T-helper 1 cell treated with Interleukin-12 subunit alpha and Interleukin-12 subunit beta and Interleukin-4 antibody, amounts not matched to agents 30 ng/mL and 1 ng/mL, for 36 hours (primary cell): Measurements from ENCODE around the gene RPL36. TPM values are rescaled to one million over a fixed set of nuclear protein-coding genes. Genes with fewer than 3 reads are reported as not detected.
"Not testable (repeated sequence)": the region's sequence is repeated elsewhere in the genome, so short reads cannot be mapped to it uniquely, and the experiment has no call there.

Source experiments
- intact Hi-C: fragments of 100-400 bp; cut with micrococcal nuclease; formaldehyde crosslinking; loops from one replicate; pipeline ENCODE4 v1.15.1; 2024
- total RNA-seq: library from RNA; stranded (reverse); gene quantifications from 2 replicates; pipeline ENCODE4 v1.2.3, GENCODE V29; 2022

The RPL36 gene
- total RNA-seq, 1 donor from 2014 or later: 713 TPM

DNA sequence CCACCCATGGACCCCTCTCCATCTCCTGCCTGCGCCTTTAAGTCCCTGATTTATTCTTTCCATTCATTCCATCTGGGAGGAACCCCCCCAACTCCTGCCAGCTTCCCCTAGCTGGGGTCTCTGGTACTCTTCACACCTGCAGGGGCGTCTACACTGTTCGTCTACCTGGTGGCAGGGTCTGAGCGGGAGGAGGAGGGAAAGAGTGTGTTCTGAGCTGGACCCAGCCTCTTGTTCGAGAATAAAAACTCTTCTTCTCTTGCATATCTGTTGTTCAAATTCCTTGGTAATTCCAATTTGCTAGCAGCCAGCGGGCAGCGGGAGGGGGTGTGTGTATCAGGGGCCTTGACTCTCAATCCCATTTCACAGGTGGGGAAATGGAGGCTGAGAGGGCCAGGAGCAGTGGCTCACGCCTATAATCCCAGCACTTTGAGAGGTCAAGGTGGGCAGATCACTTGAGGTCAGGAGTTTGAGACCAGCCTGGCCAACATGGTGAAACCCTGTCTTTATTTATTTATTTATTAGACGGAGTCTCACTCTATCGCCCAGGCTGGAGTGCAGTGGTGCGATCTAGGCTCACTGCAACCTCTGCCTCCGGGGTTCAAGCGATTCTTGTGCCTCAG, 1.7 kb upstream of the RPL36 start:
- intact Hi-C loops: loop anchor here (5.0 kb wide), 1 partner anchor 1361 kb away; no protein-coding TSS in a partner anchor

DNA sequence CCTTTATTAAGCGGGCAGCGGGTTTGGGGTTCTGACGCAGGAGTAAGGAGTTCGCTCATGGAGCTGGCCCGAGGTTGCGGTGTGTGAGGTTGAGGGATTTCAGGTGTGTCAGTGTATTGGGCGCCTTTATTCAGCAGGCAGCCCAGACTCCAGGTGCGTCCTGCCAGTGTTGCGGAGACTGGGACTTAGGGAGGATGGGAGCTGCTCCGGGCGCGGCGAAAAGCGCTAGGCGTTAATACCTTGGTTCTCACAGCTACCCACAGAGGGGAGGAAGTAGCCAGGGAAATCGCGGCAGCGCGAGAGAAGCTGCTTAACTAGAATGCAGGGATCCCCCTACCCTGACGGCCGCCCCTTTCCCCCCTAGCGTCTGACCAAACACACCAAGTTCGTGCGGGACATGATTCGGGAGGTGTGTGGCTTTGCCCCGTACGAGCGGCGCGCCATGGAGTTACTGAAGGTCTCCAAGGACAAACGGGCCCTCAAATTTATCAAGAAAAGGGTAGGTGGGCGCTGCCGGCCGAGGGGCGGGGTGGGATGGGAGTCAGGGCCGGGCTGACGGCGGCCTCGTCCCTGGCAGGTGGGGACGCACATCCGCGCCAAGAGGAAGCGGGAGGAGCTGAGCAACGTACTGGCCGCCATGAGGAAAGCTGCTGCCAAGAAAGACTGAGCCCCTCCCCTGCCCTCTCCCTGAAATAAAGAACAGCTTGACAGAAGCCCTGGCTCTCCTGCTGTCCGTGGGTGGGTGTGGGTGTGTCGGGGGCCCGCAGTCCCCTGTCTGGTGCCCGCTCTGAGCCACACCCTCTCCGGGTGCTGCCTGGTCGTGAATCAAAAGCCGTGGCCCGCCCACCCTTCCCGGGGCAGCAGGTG, 1.1 kb downstream of the RPL36 start:
- intact Hi-C loops: loop anchor here (1.0 to 5.0 kb wide), 5 partner anchors 11 to 1348 kb away; partner anchors contain the start of genes CATSPERD, LONP1, MICOS13 and MPND

DNA sequence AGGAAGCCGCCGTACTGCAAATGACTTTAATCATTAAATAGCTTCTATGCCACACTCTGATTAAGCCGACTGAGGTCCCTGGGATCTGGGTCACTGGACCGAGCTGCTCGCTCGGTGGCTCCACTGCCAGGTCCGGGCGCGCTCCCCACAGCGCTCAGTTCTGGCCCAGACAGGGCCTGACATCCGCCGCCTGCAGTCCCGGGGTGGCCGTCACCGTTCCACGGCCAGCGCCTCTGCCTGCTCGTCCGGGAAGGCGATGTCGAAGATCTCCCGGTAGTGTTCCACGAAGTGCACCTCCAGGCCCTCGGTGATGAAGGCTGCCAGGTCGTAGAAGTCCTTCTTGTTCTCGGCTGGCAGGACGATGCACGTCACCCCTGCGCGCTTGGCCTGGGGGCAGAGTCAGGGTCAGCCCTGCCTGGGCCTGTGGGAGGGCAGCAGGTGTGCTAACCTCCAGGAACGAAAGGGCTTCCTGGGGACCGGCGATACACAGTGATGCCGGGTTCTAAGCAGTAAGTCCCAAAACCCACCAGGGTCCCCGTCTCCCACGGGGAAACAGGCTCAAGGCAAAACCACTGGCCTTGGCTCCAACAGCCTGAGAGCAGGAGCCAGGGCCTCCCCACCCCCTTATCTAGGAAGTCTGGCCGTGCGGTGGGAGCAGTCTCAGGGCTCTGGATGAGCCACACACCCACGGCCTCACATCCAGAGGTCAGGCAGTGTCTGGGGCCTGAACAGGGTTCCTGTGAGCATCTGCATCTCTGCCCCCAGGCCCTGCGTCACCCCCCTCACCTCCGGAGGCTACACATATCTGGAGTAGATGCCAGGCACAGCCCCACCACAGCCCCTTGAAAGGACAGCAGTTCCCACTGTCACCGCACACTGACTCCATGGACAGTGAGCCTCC, 2.0 kb downstream of the RPL36 start:
- intact Hi-C loops: loop anchor here (2.0 to 5.0 kb wide), 2 partner anchors 780 to 1349 kb away; partner anchors contain the start of gene MPND

DNA sequence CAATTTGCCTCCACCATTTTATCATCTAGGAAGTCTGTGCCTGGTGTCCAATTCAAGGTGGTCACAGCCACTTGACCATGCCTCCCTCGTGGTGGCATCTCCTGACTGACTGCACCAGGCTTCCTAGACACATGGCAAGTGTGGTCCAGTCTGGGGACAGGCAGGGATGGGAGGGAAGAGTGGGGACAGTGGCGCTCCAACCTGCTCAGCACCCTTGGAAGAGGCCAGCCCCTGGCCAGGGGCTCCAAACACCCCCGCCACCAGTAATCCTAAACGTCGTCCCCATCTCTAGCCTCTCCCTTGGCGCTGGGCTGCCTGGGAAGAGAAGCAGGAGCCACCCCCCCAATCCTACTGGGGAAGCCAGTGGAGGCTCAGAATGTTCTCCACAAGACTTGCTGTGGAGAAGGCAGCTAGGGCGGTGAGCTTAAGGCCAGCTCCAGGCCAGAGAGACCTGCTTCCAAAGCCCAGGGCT, 2.7 kb downstream of the RPL36 start:
- intact Hi-C loops: loop anchor here (5.0 kb wide), 1 partner anchor 780 kb away; no protein-coding TSS in a partner anchor

DNA sequence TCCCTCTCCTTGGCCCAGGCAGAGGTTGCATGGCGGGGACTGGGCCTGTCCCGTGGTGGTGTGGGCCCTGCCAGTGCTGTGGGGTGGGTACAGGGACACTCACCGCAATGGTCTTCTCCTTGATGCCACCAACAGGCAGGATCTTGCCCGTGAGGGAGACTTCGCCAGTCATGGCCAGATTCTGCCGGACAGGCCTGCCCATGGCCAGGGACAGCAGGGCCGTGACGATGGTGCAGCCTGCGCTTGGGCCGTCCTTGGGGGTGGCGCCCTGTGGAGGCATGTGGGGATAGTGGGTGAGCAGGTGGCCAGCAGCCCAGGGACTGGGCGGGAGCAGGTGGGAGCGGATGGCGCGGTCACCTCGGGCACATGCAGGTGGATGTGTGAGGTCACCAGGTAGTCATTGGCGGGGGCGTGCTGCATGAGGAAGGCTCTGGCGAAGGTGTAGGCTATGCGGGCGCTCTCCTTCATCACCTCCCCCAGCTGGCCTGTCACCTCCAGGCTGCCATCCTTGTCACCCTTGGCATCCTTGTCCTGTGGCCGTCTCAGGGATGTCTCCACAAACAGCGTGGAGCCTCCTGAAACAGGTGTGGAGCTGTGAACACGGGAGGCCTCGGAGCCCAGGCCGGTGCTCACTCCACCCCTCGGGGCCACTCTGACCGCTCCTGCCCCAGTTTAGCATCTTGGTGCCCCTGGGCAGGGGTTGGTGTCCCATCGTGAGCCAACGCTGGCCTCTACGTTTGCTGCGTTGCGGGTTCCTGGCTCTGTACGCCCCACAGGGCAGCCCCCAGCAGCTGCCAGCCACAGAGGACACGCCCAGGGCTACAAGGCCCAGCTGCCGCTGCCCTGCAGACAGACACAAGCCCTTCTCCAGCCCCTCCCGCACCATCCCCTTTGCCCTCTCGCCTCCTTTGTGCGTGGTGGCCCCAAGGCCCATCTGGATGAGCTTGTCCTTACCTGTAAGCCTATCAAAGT, 3.4 kb downstream of the RPL36 start:
- intact Hi-C loops: loop anchor here (5.0 kb wide), 1 partner anchor 781 kb away; no protein-coding TSS in a partner anchor

DNA sequence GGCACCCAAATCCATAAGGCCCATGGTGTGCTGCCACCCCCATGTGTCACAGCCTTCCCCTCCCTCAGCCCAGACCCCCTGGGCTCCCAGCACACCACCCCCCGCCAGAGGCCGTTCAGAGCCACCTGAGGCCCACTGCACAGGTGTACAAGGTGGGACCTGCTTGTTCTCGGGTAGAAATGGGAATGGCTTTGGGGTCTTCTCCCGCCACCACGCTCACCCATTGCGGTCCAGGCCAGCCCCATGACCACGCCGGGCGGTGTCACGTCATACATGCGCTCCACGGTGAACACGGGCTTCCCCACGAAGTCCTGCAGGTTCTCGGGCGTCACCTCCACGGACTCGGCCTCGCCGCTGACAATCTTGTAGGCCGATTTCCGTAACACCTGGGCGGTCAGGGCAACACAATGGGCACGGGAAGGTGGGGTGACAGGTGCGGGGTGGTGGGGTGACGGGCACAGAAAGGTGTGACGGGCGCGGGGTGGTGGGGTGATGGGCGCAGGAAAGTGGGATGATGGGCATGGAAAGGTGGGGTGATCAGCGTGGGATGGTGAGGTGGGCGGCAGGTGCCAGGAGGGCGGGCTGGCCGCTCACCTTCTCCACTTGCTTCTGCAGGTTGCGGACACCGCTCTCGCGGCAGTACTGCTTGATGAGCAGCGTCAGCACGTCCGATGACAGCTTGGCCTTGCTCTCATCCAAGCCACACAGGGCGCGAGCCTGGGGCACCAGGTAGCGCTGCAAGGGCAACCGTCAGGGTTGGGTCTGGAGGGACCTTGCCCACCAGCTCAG, 4.3 kb downstream of the RPL36 start:
- intact Hi-C loops: loop anchor here (5.0 kb wide), 1 partner anchor 782 kb away; no protein-coding TSS in a partner anchor

DNA sequence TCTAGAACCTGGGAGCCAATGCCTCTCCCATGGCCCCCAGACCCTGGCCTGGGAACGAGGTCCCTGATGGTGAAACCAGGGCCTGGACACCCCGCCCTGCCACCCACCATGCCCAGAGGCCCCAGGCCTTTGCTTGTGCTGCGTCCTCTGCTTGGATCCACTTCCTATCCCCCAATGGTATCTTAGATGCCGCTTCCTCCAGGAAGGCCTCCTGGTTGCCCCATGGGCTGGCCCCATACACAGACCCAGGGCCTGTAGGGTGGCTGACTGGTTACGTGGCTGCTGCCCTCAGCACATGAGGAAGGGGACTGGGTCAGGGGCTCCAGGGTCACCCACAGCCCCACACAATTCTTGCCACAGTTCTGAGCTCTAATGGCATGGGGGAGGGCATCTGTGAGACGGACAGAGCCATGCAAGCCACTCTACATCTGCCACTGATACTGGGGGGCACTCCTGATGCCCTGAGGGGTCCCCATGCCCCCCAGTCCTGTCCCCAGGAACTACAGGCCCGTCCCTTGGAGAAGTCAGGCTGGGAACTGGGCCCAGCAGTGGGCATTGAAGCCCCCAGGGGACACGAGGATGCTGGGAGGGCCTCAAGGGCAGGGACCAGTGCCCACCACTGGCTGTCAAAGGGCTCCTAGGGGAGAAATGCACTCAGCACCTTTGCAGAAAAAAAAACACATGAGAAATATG, 5.0 kb downstream of the RPL36 start:
- intact Hi-C loops: loop anchor here (5.0 kb wide), 1 partner anchor 783 kb away; no protein-coding TSS in a partner anchor

DNA sequence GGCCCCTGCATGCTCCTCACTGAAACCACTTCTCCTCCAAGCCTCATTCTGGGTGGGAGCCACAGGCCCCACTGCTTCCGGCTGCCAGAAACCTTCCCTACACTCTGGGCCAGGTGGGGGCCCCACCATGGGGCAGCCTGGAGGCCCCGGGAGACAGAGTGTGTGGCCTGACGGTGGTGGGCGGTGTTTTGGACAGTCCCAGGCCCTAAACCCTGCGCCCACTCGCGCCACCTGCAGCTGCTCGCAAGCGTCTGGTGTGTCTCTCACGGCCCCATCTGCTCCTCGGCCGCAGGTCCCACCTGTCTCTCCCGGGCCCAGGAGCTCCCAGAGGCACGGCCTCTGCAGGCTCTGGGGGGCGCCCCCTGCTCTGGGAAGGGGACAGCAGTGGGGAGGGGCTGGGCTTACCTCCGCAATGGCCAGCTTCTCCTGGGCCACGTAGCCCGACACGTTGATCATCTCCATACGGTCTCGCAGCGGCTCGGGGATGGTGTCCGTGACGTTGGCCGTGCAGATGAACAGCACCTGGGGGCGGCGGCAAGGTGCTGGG, 5.6 kb downstream of the RPL36 start:
- intact Hi-C loops: no loop called here

DNA sequence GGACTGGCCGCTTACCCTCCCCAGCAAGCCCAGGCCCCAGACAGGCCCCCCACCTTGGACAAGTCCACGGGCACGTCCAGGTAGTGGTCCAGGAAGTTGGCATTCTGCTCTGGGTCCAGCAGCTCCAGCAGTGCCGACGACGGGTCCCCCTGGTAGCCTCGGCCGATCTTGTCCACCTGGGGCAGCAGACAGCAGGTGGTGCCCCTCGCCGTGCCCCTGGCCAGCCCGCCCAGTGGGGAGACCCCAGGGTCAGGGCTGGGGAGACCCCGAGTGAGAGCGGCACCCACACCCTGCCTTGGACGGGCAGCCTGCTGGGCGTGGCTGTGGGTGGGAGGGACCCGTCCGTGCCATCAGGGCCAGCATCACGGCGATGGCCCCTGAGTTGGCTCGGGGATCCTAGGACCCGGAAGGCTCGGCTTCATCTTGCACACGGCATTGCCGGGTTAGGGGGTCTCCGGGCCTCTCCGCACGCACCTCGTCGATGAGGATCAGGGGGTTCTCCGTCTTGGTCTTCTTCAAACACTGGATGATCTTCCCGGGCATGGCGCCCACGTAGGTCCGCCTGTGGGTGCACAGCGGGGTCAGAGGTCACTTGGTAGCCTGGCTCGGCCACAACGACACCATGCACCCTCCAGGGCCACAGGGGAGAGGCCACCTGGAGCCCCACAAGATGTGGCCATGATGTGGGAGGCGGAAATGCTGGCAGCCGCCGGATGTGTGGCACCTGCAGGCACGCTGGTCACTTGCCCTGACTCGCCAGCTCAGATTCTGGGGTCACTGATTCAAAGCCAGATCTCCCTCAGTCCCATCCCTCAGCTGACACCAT, 6.3 kb downstream of the RPL36 start:
- intact Hi-C loops: no loop called here

DNA sequence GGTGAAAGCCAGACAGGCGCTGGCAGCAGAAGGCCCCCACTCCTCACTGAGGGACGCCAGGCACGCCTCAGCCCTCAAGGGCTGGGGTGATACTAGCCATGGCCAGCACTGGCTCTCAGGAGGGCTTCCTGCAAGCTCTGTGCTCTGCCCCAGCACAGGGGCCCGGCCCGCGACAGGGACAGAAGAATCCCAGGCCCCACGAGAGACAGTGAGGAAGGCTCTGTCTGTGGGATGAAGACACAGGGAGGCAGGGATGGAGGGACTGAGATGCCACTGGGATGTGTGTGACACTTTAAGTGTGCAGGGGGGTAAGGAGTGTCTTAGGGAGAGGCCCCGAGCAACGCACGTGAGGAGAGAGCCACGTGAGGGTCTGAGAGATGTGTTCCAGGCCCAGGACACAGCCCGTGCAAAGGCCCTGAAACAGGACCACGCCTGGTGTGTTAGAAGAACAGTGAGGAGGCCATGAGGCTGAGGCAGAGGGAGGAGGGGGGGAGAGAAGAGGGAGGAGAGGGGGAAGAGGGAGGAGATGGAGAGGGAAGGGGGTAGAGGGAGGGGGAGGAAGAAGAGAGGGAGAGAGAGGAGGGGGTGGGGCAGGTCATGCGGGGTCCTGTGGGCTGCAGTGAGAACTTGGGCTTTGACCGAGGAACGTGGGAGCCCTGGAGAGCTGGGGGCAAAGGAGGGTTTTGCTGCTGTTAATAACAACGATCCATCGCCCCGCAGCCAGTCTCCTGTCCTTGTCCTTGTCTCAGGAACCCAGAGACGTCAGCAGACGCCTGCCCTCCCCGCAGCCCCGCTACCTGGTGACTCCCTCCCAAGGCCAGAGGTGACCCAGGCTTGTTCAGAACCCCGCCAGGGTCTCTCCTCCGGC, 7.2 kb downstream of the RPL36 start:
- intact Hi-C loops: no loop called here

DNA sequence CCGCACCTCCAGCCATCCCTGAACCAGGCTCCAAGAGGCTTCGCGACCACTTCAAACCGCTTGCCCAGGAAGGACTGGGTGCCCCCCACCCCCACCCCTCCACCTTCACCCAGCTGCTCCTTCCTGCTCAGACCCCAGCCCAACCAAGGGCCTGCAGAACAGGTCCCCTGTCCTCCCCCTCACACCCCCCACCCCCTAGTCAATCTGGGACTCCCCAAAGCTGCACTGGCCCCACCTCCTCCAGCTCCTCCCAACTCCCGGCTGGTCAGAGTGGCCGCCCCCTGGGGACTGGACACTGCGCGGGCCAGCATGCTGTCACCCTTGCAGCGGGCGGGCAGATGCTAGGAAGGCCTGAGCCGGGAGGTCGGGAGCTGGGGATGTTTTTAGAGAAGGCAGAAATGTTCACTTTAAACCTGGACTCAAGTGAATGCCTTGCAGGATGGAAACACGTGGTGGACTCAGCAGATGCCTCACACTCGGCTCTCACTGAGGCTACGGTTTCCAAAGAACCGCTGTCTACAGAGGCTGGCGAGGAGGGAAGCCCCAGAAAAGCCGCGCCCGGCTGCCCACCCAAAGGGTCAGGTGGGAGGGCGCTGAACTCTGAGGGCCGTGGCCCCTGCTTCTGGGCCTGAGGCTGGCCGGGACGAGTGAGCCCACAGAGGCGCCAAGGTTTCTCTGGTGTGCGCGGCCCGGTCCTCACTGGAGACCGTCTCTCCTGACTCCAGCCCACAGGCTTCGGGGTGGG, 8.0 kb downstream of the RPL36 start:
- intact Hi-C loops: no loop called here

DNA sequence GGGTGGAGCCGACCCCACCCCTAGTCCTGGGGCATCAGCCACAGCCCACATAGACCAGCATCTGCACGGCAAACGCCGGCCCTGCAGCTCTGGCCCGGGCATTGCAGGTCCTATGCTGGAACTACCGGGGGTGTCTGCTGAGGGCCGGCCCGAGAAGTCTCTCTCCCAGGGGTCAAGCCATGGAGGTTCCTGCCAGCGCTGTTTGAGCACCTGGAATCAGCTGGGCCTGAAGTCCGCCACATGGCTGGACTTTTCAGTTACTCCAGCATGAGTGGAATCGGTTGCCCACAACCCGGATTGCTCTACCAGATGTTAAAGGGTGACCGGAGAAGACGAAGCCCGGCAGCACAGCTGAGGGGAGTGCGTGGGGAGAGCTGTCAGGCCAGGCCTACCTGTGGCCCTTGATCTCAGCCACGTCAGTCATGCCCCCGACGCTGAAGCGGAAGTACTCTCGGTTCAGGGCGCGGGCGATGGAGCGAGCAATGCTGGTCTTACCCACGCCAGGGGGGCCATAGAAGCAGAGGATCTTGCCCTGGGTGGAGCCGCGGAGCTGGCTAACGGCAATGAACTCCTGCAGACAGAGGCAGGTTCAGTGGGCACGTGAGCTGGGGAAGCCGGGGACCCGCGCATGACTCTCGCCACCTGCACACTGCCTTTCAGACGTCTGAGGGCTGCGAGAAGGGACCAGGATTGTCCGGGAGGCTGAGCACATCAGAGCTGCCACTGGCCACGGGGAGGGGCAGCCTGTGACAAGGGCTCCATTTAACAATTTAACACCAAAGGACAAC, 8.7 kb downstream of the RPL36 start:
- intact Hi-C loops: no loop called here

DNA sequence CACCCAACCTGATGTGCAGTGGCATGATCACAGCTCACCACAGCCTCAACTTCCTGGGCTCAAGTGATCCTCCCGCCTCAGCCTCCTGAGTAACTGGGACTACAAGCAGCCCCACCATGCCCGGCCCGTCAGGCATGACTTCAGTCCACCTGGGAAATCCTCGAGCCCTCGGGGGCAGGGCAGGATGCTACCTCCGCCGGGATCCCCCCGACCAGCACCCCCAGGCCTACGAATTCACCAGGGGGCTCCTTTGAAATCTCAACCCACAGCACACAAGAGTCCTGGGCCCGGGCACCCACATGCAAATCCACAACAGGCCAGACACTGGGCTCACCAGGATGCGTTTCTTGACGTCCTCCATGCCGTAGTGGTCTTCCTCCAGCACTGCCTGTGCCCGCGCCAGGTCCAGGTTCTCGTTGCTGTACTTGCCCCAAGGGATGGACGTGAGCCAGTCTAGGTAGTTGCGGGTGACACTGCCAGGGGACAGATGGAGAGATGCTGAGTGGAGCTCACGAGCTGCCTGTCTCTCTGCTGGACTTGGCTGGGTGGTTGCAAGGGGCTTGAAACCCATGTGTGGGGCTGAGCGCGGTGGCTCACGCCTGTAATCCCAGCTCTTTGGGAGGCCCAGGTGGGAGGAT, 10.5 kb downstream of the RPL36 start:
- intact Hi-C loops: no loop called here

DNA sequence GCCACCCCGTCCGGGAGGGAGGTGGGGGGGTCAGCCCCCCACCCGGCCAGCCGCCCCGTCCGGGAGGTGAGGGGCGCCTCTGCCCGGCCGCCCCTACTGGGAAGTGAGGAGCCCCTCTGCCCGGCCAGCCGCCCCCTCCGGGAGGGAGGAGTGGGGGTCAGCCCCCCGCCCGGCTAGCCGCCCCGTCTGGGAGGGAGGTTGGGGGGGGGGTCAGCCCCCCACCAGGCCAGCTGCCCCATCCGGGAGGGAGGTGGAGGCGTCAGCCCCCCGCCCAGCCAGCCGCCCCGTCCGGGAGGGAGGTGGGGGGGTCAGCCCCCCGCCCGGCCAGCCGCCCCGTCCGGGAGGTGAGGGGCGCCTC, 11.9 kb downstream of the RPL36 start:
- intact Hi-C loops: not testable (repeated sequence)
